Subcutaneous abdominal adipose tissue (tissue), 5 donors: ENCODE data around the gene ABHD12.

Experiments
- H3K27ac ChIP-seq: one replicate; pipeline ENCODE4 v1.7.0; 2013; ENCODE audit warnings: low read depth, mild to moderate bottlenecking, inconsistent platforms, low read length, moderate library complexity
- H3K27me3 ChIP-seq, 5 donors: one replicate each; pipeline ENCODE4 v1.7.0; 2013; ENCODE audit warnings: low read length in 5 of 5, inconsistent platforms in 1 of 5; ENCODE audit not compliant: control insufficient read depth in 5 of 5, insufficient read depth in 4 of 5
- H3K36me3 ChIP-seq, 5 donors: one replicate each; pipeline ENCODE4 v1.7.0; 2013; ENCODE audit warnings: low read length in 5 of 5; ENCODE audit not compliant: control insufficient read depth in 5 of 5, insufficient read depth in 5 of 5
- H3K4me1 ChIP-seq, 5 donors: one replicate each; pipeline ENCODE4 v1.7.0; 2013; ENCODE audit warnings: low read length in 5 of 5, mild to moderate bottlenecking in 3 of 5, moderate library complexity in 1 of 5; ENCODE audit not compliant: control insufficient read depth in 5 of 5, insufficient read depth in 5 of 5
- H3K4me3 ChIP-seq, 5 donors: one replicate each; pipeline ENCODE4 v1.7.0; 2013; ENCODE audit warnings: low read length in 5 of 5, low read depth in 1 of 5
- H3K9ac ChIP-seq, 5 donors: one replicate each; pipeline ENCODE4 v1.7.0; 2013; ENCODE audit warnings: low read length in 5 of 5, mild to moderate bottlenecking in 4 of 5, moderate library complexity in 3 of 5
- H3K9me3 ChIP-seq, 5 donors: one replicate each; pipeline ENCODE4 v1.7.0; 2013; ENCODE audit warnings: low read length in 5 of 5; ENCODE audit not compliant: control insufficient read depth in 5 of 5
- donor health status: healthy.
- donor health status: healthy.
- donor health status: healthy.
- donor health status: healthy.
- donor health status: healthy.

The ABHD12 gene

DNA sequence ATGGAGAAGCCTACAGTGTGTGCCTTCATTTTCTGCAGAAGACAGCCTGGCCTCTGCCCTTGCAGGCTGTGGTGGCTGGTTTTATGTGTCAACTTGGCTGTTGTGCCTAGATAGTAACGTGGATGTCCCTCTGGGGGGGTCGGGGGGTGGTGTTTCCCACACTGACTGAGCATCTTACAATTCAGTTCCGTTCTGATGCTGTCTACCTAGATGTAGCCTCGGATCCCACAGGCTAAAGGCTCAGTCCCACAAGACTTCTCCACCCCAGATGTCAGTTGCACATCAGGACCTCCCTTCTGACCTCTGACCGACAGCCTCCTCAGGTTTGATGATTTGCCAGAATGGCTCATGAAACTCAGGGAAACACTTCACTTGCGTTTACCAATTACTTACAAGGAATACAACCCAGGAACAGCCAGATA, 138.4 kb downstream of the ABHD12 start:
- Histone ChIP-seq H3K4me3 (peak overlapping the region in 1 of 5 donors; percentile 29), H3K9ac (peak overlapping the region in 3 of 5 donors; percentile 31 to 66 (median 64)), H3K9me3 (no peaks in the 10 kb centered on the region), H3K36me3 (peaks cover 0 to 7% (median 3%) of the 10 kb centered on the region in 5 donors), H3K27me3 (no peaks in the 10 kb centered on the region), H3K27ac (peak overlapping the region; percentile 82), H3K4me1 (peaks cover 11 to 84% (median 77%) of the 10 kb centered on the region in 5 donors)

DNA sequence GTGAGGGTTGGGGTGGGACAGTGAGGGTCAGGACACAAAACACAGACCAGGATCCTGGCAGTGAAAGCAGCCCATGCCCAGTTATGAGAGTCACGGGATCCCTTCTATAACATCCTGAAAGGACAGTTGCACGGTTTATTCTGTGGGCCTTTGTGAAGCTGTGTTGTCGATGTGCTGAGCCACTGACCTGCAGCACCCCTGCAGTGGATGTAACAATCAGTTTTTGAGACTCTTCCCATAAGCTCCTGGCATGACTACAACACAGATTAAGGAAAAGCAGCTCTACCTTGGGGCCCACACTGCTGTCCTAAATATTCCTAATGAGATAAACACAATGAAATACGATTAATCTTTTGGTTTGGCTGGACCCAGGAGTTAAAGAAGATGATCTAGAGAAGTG, 139.1 kb downstream of the ABHD12 start:
- Histone ChIP-seq H3K36me3 (peaks cover 0 to 7% (median 3%) of the 10 kb centered on the region in 5 donors), H3K9ac (no peak overlapping the region), H3K27ac (peak overlapping the region; percentile 82), H3K4me3 (no peak overlapping the region), H3K27me3 (no peaks in the 10 kb centered on the region), H3K4me1 (peaks cover 10 to 84% (median 77%) of the 10 kb centered on the region in 5 donors), H3K9me3 (no peaks in the 10 kb centered on the region)

DNA sequence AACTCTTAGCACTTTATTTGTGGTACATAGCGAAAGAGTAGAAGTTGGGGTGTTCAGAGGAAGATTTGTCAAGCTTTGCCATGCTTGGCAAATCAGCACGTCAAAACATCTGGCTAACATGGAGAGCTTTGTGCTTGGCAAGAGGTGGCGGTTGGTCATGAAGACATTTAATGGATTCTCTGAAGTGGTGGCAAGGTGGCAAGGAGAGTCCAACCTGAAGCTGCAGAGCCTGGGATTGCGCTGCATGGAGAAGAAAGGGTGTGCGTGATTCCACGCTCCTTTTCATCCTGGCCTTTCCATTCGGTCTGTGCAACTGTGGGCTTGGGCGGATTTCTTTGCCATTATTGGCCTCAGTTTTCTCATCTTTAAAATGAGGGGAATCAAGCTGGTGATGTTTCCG, 139.6 kb downstream of the ABHD12 start:
- no peak overlapping the region for H3K9ac ChIP-seq
- no peaks in the 10 kb centered on the region for H3K27me3 ChIP-seq
- H3K9me3 ChIP-seq = no peaks in the 10 kb centered on the region
- peaks cover 0 to 7% (median 3%) of the 10 kb centered on the region in 5 donors for H3K36me3 ChIP-seq
- H3K27ac ChIP-seq = no peak overlapping the region
- peaks cover 11 to 84% (median 77%) of the 10 kb centered on the region in 5 donors for H3K4me1 ChIP-seq
- H3K4me3 ChIP-seq = no peak overlapping the region

DNA sequence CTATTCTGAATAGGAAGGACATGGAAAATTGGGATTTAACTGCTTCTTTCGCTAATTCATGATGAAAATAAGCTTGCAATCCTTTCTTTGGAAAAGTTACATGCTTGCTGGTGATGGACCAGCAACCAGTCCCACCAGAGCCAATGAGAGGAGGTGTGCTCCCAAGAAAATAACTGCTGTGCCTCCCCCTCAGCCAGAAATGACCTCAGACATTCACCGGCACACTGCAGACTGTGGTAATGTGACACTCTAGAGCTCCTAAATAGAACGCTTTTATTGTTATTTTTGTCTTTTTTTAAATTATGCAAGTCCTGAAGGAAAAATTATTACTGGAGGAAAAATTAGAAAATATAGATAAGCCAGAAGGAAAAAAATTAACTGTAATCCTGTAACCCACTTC, 140.1 kb downstream of the ABHD12 start:
- Histone ChIP-seq H3K9ac (no peak overlapping the region), H3K27me3 (no peaks in the 10 kb centered on the region), H3K4me3 (peak overlapping the region in 2 of 5 donors; percentile 4 to 16), H3K36me3 (peaks cover 0 to 7% (median 3%) of the 10 kb centered on the region in 5 donors), H3K4me1 (peaks cover 11 to 79% (median 74%) of the 10 kb centered on the region in 5 donors), H3K27ac (peak overlapping the region; percentile 37), H3K9me3 (no peaks in the 10 kb centered on the region)
